A673 (cell line): ENCODE measurements around the gene ZMAT5. TPM values are rescaled to one million over a fixed set of nuclear protein-coding genes. Genes with fewer than 3 reads are reported as not detected.

Source experiments
- BruUV-seq: library from RNA; stranded (reverse); fragments of 400-500 nt; replicated peaks from 2 replicates; lab custom pipeline; 2021; lab: Mats Ljungman, UMichigan
- CTCF ChIA-PET: fragments of 300-600 bp; sonication (Branson Sonifier 250); formaldehyde crosslinking; loops from one replicate; lab custom pipeline; 2022; ENCODE audit warnings: antibody characterized with exemption; lab: Charles Lee
- POLR2A ChIA-PET: fragments of 300-600 bp; sonication (Branson Sonifier 250); formaldehyde crosslinking; loops from one replicate; lab custom pipeline; 2022; ENCODE audit warnings: antibody characterized with exemption; ENCODE audit not compliant: low non-redundant PET; lab: Charles Lee
- DNase-seq: peaks from one replicate; pipeline ENCODE4 v3.0.0-alpha.2; 2015; ENCODE audit warnings: low spot score
- H3K27ac ChIP-seq: fragments of 200-600 bp; sonication (generic); 2 replicates; pipeline ENCODE4 v1.5.1; 2016; ENCODE audit warnings: mixed run types, low read depth, mild to moderate bottlenecking, mixed read lengths, antibody characterized with exemption, low read length; ENCODE audit not compliant: poor library complexity, severe bottlenecking
- H3K27me3 ChIP-seq: fragments of 200-600 bp; sonication (generic); replicated peaks from 2 replicates; pipeline ENCODE4 v1.6.1; 2017; ENCODE audit warnings: mixed run types, low read depth, mild to moderate bottlenecking, mixed read lengths, antibody characterized with exemption, low read length; ENCODE audit not compliant: insufficient read depth, poor library complexity
- H3K36me3 ChIP-seq: fragments of 200-600 bp; sonication (generic); 2 replicates; pipeline ENCODE4 v1.6.1; 2016; ENCODE audit warnings: mixed run types, mild to moderate bottlenecking, mixed read lengths, antibody characterized with exemption, low read length; ENCODE audit not compliant: insufficient read depth, poor library complexity, severe bottlenecking
- H3K4me1 ChIP-seq: fragments of 200-600 bp; sonication (generic); 2 replicates; pipeline ENCODE4 v1.6.1; 2017; ENCODE audit warnings: mixed run types, mild to moderate bottlenecking, mixed read lengths, antibody characterized with exemption, low read length; ENCODE audit not compliant: insufficient read depth, poor library complexity, severe bottlenecking
- H3K4me3 ChIP-seq: fragments of 200-600 bp; sonication (generic); 2 replicates; pipeline ENCODE4 v1.5.1; 2016; ENCODE audit warnings: low read depth, mixed run types, mild to moderate bottlenecking, mixed read lengths, low read length; ENCODE audit not compliant: poor library complexity, severe bottlenecking
- H3K9me3 ChIP-seq: fragments of 200-600 bp; sonication (generic); 2 replicates; pipeline ENCODE4 v1.6.1; 2016; ENCODE audit warnings: mixed run types, low read depth, mild to moderate bottlenecking, mixed read lengths, antibody characterized with exemption, low read length; ENCODE audit not compliant: poor library complexity, severe bottlenecking
- CTCF ChIP-seq: fragments of 300-800, 200-600 bp; sonication (generic); conservative IDR thresholded peaks from 2 replicates; pipeline ENCODE4 v1.5.1; 2017; ENCODE audit warnings: low read depth, mild to moderate bottlenecking, antibody characterized with exemption, low read length, moderate library complexity, mixed read lengths
- EZH2 ChIP-seq: fragments of 200-600 bp; sonication (generic); IDR thresholded peaks from 2 replicates; pipeline ENCODE4 v1.6.1; 2017; ENCODE audit warnings: borderline replicate concordance, low read depth, mild to moderate bottlenecking, mixed read lengths, antibody characterized with exemption, low read length; ENCODE audit not compliant: poor library complexity, severe bottlenecking
- intact Hi-C: fragments of 100-400 bp; cut with micrococcal nuclease; formaldehyde crosslinking; loops from one replicate; pipeline ENCODE4 v1.10.0; 2022; ENCODE audit not compliant: unreplicated experiment
- total RNA-seq: library from RNA; stranded (reverse); gene quantifications from 2 replicates; pipeline ENCODE4 v1.2.3, GENCODE V29; 2021

Gene ZMAT5
- total RNA-seq, 1 experiment from 2014 or later, result 19.8 TPM

- no peak for DNase-seq
- Histone ChIP-seq H3K4me1 (peaks cover 57% of the 10 kb centered on the region), H3K36me3 (no peaks in the 10 kb centered on the region), H3K27me3 (no peaks in the 10 kb centered on the region), H3K9me3 (no peaks in the 10 kb centered on the region), H3K27ac (no peak overlapping the region), H3K4me3 (no peak overlapping the region)
- BruUV-seq, result no TSS peak
- CTCF ChIA-PET, result interaction anchor here (0.6 kb wide), 1 partner anchor 395 kb away, joined by 9 read pairs; no protein-coding TSS in a partner anchor
- POLR2A ChIA-PET, result no interaction called here
- TF ChIP-seq CTCF (no peak), EZH2 (no peak)
- intact Hi-C loops, result no loop called here
Measured at GRCh38 chr22:29693671-29694070, 73.1 kb downstream of the ZMAT5 start.

- no peak for DNase-seq
- no TSS peak for BruUV-seq
- intact Hi-C loops, result no loop called here
- H3K9me3 ChIP-seq, result no peaks in the 10 kb centered on the region
- no peaks in the 10 kb centered on the region for H3K27me3 ChIP-seq
- no peak overlapping the region for H3K27ac ChIP-seq
- H3K4me1 ChIP-seq, result peaks cover 62% of the 10 kb centered on the region
- POLR2A ChIA-PET, result no interaction called here
- H3K4me3 ChIP-seq, result no peak overlapping the region
- H3K36me3 ChIP-seq, result no peaks in the 10 kb centered on the region
- CTCF ChIA-PET, result no interaction called here
- TF ChIP-seq CTCF, result no peak
- TF ChIP-seq EZH2, result no peak
Measured at GRCh38 chr22:29693161-29693560, 73.6 kb downstream of the ZMAT5 start.

- no peak overlapping the region for H3K4me3 ChIP-seq
- peaks cover 70% of the 10 kb centered on the region for H3K4me1 ChIP-seq
- no peaks in the 10 kb centered on the region for H3K36me3 ChIP-seq
- BruUV-seq, result no TSS peak
- ChIA-PET CTCF (no interaction called here), POLR2A (no interaction called here)
- H3K9me3 ChIP-seq, result no peaks in the 10 kb centered on the region
- DNase-seq, result no peak
- intact Hi-C loops, result no loop called here
- TF ChIP-seq CTCF, result no peak
- TF ChIP-seq EZH2, result no peak
- H3K27ac ChIP-seq, result no peak overlapping the region
- H3K27me3 ChIP-seq, result no peaks in the 10 kb centered on the region
Measured at GRCh38 chr22:29692327-29692640, 74.5 kb downstream of the ZMAT5 start.
